HK-2 (cell line): ENCODE data around the gene KRTAP5-4.
"Not testable (repeated sequence)": the region's sequence is repeated elsewhere in the genome, so short reads cannot be mapped to it uniquely, and the experiment has no call there.

Experiments used
- DNase-seq: peaks from one replicate; pipeline ENCODE4 v3.0.0-alpha.2; 2018; ENCODE audit not compliant: unreplicated experiment

KRTAP5-4 gene, protein sequence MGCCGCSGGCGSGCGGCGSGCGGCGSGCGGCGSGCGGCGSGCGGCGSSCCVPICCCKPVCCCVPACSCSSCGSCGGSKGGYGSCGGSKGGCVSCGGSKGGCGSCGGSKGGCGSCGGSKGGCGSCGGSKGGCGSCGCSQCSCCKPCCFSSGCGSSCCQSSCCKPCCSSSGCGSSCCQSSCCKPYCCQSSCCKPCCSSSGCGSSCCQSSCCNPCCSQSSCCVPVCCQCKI

GRCh38 chr11:1622086-1622485 is at the start of gene KRTAP5-4:
Gene KRTAP5-4, minus strand, starts transcription at chr11:1622138. Its CDS starts 45 bp downstream, at chr11:1622093.
- no peak for DNase-seq

DNA sequence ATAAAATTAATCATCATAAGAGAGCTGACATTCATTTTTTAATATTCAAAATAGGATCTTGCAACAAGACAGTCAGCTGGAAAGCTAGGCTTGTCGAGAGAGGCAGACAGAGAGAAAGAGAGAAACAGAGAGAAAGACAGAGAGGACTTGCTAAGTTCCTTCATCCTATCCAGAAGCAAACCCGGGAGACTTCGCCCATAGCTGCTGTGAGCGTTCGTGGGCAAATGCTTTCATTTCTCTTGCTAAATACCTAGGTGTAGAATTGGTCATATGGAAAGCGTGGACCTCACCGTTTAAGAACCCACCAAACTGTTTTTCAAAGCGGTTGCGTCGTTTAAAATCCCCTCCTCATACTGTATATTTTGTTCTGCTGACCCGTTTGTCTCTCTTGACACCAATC is 49.7 kb upstream of the KRTAP5-4 start:
- no peak for DNase-seq

DNA sequence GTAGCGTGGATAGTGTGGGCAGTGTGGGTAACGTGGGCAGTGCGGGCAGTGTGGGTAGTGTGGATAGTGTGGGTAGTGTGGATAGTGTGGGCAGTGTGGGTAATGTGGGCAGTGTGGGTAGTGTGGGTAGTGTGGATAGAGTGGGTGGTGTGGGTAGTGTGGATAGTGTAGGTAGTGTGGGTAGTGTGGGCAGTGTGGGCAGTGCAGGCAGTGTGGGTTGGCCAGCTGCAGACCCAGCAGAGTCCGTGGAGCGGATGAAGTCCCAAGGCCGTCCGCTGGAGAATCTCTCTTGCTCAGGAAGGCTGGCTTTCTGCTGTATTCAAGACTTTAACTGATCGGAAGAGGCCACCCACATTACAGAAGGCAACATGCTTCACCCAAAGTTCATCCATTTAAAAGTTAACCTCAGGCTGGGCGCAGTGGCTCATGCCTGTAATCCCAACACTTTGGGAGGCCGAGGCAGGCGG is 49.0 kb upstream of the KRTAP5-4 start:
- no peak for DNase-seq

GRCh38 chr11:1670457-1670856 is 48.5 kb upstream of the KRTAP5-4 start:
- DNase-seq = not testable (repeated sequence)

DNA sequence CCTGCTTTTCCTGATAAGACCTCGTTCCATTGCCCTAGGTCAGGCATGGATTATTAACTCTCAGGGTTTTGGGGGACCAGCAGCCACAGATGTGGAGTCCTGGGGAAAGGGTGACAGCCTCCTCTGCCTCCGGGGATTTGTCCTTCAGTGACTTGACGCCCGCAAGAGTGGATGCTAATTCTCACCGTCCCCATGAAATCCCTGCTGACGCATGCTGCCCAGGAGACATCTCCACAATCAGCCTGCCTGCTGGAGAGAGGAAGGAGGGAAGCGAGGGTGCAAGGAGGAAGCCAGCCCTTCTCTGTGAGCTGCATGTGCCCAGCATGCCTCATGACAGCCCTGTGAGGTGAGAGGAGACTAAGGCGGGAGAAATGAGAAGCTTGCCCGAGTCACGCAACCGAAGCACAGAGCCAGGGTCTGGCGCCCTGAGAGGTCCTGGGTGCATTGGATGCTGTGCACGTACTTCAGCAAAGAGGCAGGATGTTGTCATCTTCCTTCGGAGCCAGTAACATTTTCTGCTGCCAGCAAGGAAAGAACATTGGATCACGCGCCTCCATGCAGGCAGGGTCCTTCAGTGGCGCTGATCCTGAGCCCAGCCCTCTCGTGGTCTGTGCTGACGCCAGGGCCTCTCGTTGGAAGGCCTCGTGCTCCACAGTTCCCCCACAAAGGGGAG is 47.7 kb upstream of the KRTAP5-4 start:
- DNase-seq = no peak

DNA sequence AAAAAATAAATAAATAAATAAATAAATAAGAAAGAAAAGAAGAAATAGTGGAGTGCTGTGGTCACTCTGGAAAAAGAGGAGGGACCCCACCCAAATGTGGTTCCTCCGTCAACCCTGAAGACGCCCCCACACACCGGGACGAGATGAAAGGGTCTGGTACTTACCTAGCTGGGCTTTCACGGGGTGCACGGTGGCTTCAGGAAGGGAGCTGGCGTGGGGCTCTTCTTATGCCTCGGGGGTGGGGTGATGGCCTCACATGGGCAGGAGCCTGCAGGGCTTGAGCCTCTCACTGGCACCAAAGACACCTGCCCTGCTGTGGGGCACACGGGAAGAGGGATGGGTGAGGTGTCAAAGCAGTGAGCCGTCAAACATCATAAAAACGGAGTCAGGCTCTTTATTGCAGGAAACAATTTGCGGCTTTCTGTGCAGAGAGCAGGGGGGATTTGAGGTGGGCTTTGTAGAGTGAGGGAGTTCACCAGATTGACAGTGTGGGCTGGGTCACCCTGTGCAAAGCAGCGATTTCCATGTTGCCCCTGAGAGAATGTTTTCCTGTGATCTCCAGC is 47.1 kb upstream of the KRTAP5-4 start:
- no peak for DNase-seq

GRCh38 chr11:1667906-1668305 is 46.0 kb upstream of the KRTAP5-4 start:
- no peak for DNase-seq

- DNase-seq = no peak
These were observed 45.3 kb upstream of the KRTAP5-4 start for GRCh38 chr11:1667121-1667850.

GRCh38 chr11:1665313-1665712 is 43.4 kb upstream of the KRTAP5-4 start:
- no peak for DNase-seq

GRCh38 chr11:1662699-1663283 is 40.9 kb upstream of the KRTAP5-4 start:
- DNase-seq = not testable (repeated sequence)

DNA sequence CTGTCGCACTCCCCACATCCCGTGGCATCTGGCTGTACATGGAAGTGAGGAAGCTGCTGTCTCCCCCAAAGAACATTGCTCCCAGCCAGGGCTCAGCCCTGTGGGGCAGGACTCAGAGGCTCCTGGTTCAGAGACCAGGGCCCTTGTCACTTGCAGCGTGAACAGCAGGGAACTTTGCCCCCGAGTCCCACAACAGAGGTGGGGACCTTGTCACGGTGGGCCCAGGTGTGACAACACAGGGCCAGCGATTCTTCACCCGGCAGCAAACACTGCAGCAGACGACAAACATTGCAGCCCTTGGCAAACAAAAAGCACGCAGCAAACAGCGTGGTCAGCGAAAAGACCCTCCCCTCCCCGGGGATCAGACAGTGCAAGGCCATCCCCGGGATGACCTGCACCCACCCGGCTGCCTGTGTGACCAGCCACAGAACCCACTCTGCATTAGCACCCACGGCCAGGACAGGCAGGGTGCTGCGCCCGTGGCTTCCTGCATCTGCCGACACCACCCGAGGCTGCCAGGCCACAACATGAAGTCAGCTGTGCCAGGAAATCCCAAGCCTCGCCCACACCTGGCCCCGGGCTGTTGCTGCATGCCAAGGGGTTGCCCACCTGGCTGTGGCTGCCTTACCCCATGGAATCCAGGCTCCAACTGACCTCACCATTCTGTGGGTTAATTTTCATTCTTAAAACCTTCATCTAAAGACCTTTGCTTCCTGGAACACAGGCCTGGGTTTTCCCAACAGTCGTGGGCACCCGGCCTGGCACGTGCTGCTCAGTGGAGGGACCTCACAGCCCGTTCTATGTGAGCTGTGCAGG is 39.7 kb upstream of the KRTAP5-4 start:
- DNase-seq = not testable (repeated sequence)

DNA sequence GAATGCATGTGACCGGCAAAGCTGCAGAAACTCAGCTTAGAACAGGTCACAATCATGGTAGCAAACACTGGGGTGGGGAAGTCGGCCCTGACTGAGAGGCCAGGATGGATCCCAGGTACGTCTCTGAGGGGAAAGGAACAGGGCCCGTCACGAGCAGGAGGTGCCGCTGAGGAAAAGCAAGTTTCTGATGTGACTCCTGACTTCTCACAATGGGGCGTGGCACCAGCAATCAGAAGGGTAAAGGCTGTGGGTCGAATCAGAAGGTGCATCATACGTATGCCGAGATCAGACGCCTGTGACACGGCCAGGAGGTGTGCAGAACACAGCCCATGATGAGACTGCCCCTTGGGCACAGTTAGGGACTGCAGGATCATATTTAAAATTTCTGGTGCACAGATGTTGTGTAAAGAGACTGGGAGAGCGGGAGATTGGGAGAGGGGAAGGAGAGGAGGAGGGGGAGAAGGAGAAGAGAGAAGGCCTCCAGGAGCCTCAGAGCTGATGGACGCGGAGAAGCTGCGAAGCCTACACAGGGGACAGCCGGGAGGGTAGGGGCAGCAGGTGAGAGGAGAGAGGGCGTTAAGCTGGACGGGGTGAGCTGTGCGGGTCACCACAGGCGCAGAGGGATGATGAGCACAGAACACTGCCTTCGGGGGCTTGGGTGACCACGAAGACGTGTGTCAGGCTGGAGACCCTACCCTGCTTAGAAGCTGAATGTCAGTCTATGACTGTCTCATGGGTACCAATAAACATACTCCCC is 38.4 kb upstream of the KRTAP5-4 start:
- DNase-seq = no peak

GRCh38 chr11:1659506-1659905 is 37.6 kb upstream of the KRTAP5-4 start:
- DNase-seq = no peak

DNA sequence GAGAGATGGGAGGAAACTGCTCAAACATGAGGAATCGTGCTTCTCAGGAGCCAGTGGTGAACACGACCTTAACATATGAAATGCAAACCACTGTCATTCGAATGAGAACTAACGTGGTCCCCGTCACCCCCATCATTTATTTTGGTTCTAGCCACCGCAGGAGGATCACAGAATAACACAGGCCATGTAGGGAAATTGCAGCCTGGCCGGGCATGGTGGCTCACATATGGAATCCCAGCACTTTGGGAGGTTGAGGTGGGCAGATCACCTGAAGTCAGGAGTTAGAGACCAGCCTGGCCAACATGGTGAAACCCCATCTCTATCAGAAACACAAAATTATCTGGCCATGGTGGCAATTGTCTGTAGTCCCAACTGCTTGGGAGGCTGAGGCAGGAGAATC is 34.7 kb upstream of the KRTAP5-4 start:
- DNase-seq = no peak

DNA sequence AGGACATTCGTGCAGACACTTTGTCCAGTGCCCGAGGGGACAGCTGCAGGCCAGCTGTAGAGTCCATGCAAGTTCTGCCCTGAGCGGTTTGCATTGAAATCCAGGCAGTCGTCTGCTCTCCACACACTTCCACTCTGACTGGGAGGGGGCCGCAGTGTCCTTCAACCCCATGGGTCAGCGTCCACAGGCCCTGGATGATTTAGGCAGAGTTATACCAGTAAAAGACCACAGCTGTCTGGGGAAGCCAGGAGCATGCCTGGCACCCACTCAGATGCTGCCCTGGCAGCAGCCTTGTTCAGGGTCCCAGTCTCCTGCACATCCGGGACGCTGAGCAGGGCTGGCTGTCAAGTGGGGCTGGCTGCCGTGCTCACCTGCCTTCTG is 34.1 kb upstream of the KRTAP5-4 start:
- no peak for DNase-seq

DNA sequence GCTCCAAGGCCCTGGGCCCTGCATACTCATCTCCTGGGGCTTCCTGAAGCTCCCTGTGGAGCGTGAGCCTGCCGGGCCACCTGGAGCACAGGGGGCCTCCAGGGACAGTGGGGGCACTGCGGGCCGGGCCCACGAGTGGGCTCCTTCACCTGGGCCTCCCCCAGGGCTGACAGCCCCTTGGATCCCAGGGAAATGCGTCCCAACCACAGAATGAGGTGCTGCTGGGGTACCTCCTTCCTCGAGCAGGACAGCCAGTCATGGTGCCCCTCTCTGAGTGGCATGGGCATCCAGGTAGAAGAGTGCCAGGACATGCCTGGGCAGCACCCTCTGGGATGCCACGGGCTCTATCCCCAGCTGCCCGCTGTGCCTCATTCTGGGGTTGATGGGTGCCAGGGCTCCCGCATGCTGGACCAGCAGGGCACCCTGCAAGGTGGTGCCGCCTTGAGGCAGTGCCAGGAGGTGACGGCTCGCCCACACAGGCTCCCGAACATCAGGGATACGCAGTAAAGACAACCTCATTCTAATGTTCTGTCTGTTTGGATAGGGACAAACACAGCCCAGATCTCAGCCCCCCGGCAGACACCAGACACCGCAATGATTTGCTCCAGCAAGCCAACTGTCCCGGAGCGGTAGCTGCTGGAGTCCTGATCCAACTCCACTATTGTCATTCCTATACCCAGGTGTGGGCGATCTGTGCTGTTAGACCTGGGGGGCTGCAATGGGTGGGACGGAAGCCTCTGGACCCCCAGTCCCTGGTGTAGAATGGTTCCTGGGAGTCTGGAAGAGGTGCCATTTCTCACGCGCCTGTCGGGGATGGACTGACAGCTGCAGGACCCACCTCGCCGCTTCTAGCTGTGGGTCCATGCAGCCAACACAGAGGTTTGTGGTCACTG is 33.5 kb upstream of the KRTAP5-4 start:
- no peak for DNase-seq

GRCh38 chr11:1654388-1655167 is 32.6 kb upstream of the KRTAP5-4 start:
- no peak for DNase-seq

DNA sequence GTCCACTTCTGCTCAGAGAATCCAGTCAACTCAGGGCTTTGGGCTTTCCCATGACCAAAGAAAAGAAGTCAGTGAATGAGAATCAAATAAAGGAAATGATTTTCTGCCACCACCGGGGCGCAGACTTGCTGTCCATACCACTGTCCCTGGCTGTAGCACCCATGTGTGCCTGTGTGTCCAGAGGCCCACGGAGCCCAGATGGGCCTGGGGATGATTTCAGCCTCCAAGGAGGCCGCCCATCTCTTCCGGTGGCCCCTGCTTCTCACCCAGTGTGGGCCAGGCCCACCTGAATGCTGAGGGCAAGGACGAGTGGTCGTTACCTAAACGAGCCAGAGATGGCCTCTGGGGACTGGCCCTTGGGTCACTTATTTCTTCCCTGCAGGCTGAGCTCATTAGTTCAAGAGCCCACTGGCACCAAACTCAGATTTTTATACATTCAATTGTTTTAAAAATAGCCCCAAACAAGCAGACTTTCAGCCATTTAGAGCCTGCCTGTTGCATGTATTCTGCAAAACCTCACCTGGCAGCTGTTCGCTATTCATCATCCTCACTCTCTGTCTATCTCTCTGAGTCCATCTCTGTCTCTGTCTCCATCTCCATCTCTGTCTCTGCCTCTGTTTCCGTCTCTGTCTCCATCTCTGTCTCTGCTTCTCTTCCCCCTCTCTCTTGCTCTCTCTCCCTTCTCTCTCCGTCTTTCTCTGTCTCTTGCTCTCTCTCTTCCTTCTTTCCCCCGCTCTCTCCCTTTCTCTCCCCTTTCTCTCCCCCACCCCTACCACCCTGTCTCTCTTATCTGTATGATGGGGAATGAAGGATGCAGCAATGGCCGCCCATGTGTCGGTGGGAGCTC is 31.8 kb upstream of the KRTAP5-4 start:
- DNase-seq = no peak
